NCI-H1048 (cell line): ENCODE results near the gene ISLR2.
"Not testable (repeated sequence)": the region's sequence is repeated elsewhere in the genome, so short reads cannot be mapped to it uniquely, and the experiment has no call there.

ENCODE experiments used
- DNase-seq: peaks from one replicate; lab custom pipeline; 2025; lab: John Stamatoyannopoulos, UW

Gene ISLR2

GRCh38 chr15:74130155-74130848, at the start of gene ISLR2:
ISLR2 (plus strand) TSS chr15:74130586; CDS start chr15:74132755, 2,169 bp downstream.
- DNase-seq, result no peak

GRCh38 chr15:74082450-74082849, 47.9 kb upstream of the ISLR2 start, which contains the start of gene GOLGA6A:
GOLGA6A (minus strand) TSS chr15:74082550; CDS start chr15:74082509, 41 bp downstream.
- DNase-seq, result not testable (repeated sequence)

- not testable (repeated sequence) for DNase-seq
Measured at GRCh38 chr15:74094567-74094966, 35.8 kb upstream of the ISLR2 start.

- not testable (repeated sequence) for DNase-seq
Measured at GRCh38 chr15:74095610-74096009, 34.8 kb upstream of the ISLR2 start.

- not testable (repeated sequence) for DNase-seq
Measured at GRCh38 chr15:74096753-74097474, 33.5 kb upstream of the ISLR2 start.

GRCh38 chr15:74099963-74100733, 30.2 kb upstream of the ISLR2 start:
- not testable (repeated sequence) for DNase-seq

GRCh38 chr15:74108111-74108510, 22.3 kb upstream of the ISLR2 start:
- DNase-seq, result no peak

GRCh38 chr15:74108611-74109010, 21.8 kb upstream of the ISLR2 start:
- not testable (repeated sequence) for DNase-seq

- DNase-seq, result no peak
Measured at GRCh38 chr15:74109713-74110112, 20.7 kb upstream of the ISLR2 start.

- no peak for DNase-seq
Measured at GRCh38 chr15:74120426-74120825, 10.0 kb upstream of the ISLR2 start.

- no peak for DNase-seq
Measured at GRCh38 chr15:74121039-74121438, 9.3 kb upstream of the ISLR2 start.

GRCh38 chr15:74121858-74122257, 8.5 kb upstream of the ISLR2 start:
- no peak for DNase-seq

GRCh38 chr15:74122403-74123130, 7.8 kb upstream of the ISLR2 start:
- no peak for DNase-seq

GRCh38 chr15:74123131-74123429, 7.3 kb upstream of the ISLR2 start:
- DNase-seq, result no peak

- DNase-seq, result no peak
Measured at GRCh38 chr15:74123658-74124057, 6.7 kb upstream of the ISLR2 start.

- DNase-seq, result no peak
Measured at GRCh38 chr15:74124196-74124595, 6.2 kb upstream of the ISLR2 start.

- DNase-seq, result no peak
Measured at GRCh38 chr15:74124759-74125158, 5.6 kb upstream of the ISLR2 start.

GRCh38 chr15:74127255-74127953, 3.0 kb upstream of the ISLR2 start:
- DNase-seq, result peak; percentile 77

GRCh38 chr15:74127954-74128784, 2.2 kb upstream of the ISLR2 start:
- no peak for DNase-seq

- DNase-seq, result no peak
Measured at GRCh38 chr15:74128785-74129585, 1.4 kb upstream of the ISLR2 start.
